WERI-Rb-1 (cell line): ENCODE data around the gene FFAR2.

ENCODE experiments used
- DNase-seq: peaks from one replicate; pipeline ENCODE4 v3.0.0-alpha.2; 2020
- H3K27ac ChIP-seq: fragments of 250-450 bp; sonication (Bioruptor Pico); 2 replicates; pipeline ENCODE4 v1.5.1; 2020; ENCODE audit warnings: mild to moderate bottlenecking, moderate library complexity
- H3K27me3 ChIP-seq: fragments of 250-450 bp; sonication (Bioruptor Pico); 2 replicates; pipeline ENCODE4 v1.5.1; 2021; ENCODE audit warnings: mild to moderate bottlenecking, low read depth, moderate library complexity; ENCODE audit not compliant: insufficient read depth, severe bottlenecking
- H3K36me3 ChIP-seq: fragments of 250-450 bp; sonication (Bioruptor Pico); 2 replicates; pipeline ENCODE4 v1.5.1; 2020; ENCODE audit warnings: mild to moderate bottlenecking, moderate library complexity
- H3K4me3 ChIP-seq: 2 replicates; pipeline ENCODE4 v1.5.1; 2011; ENCODE audit warnings: low read depth, mild to moderate bottlenecking, control low read depth, low read length
- H3K9me3 ChIP-seq: fragments of 250-450 bp; sonication (Bioruptor Pico); 2 replicates; pipeline ENCODE4 v1.5.1; 2021; ENCODE audit warnings: mild to moderate bottlenecking, moderate library complexity; ENCODE audit not compliant: severe bottlenecking
- TF ChIP-seq, protein P1 (sequence below): IDR thresholded peaks from 2 replicates; pipeline ENCODE4 v1.5.1; 2011; ENCODE audit warnings: low read depth, mild to moderate bottlenecking, control low read depth, inconsistent platforms, low read length

The FFAR2 gene

DNA sequence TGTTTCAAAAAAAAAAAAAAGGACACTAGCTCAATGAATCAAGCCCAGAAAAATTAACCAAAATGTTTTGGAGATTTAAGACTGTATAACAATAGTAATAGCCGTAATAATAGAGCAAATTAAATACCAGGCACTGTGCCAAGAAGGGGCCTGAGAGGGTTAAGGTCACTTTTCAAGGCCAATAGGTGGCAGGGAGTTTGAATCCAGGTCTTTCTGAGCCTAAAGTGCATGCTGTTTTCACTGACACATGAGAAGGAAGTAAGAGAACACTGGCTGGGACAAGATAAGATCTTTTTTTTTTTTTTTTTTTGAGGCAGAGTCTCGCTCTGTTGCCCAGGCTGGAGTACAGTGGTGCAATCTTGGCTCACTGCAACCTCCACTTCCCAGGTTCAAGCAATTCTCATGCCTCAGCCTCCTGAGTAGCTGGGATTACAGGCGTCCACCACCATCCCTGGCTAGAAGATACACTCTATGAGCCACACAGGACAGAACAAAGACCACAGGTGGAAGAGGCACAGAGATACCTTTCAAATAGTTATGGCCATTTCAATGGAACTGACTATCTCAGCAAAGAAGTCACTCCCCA lies 7.7 kb downstream of the FFAR2 start:
- no peak for DNase-seq
- TF ChIP-seq, protein P1, sequence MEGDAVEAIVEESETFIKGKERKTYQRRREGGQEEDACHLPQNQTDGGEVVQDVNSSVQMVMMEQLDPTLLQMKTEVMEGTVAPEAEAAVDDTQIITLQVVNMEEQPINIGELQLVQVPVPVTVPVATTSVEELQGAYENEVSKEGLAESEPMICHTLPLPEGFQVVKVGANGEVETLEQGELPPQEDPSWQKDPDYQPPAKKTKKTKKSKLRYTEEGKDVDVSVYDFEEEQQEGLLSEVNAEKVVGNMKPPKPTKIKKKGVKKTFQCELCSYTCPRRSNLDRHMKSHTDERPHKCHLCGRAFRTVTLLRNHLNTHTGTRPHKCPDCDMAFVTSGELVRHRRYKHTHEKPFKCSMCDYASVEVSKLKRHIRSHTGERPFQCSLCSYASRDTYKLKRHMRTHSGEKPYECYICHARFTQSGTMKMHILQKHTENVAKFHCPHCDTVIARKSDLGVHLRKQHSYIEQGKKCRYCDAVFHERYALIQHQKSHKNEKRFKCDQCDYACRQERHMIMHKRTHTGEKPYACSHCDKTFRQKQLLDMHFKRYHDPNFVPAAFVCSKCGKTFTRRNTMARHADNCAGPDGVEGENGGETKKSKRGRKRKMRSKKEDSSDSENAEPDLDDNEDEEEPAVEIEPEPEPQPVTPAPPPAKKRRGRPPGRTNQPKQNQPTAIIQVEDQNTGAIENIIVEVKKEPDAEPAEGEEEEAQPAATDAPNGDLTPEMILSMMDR: no peak
- Histone ChIP-seq H3K4me3 (no peak overlapping the region), H3K27me3 (no peaks in the 10 kb centered on the region), H3K27ac (no peak overlapping the region), H3K36me3 (no peaks in the 10 kb centered on the region), H3K9me3 (no peaks in the 10 kb centered on the region)

DNA sequence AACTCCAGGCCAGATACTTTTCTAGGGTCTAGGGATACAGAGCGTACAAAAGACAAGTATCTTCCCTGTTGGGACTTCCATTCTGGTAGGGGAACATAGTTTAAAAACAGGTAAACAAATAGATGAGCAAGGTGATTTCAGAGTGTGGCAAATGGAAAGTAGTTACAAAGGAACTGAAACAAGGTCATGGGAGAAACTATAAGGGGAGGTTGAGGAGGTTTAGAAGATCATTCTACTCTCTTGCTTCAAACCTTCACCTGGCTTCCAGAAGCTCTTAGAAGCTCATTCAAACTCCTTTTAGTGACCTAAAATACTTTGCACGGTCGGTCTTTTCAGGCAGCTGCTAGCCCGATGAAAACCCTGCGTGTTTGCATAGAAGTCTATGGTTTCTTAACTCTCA lies 9.1 kb downstream of the FFAR2 start:
- no peak for DNase-seq
- no peaks in the 10 kb centered on the region for H3K9me3 ChIP-seq
- no peak overlapping the region for H3K27ac ChIP-seq
- H3K4me3 ChIP-seq: no peak overlapping the region
- no peaks in the 10 kb centered on the region for H3K27me3 ChIP-seq
- no peaks in the 10 kb centered on the region for H3K36me3 ChIP-seq
- TF ChIP-seq, protein P1: no peak

GRCh38 chr19:35458192-35458591 lies 10.1 kb downstream of the FFAR2 start:
- no peak overlapping the region for H3K4me3 ChIP-seq
- no peak for DNase-seq
- H3K36me3 ChIP-seq: no peaks in the 10 kb centered on the region
- TF ChIP-seq, protein P1: no peak
- no peaks in the 10 kb centered on the region for H3K9me3 ChIP-seq
- no peak overlapping the region for H3K27ac ChIP-seq
- no peaks in the 10 kb centered on the region for H3K27me3 ChIP-seq

GRCh38 chr19:35458731-35459391 lies 10.8 kb downstream of the FFAR2 start:
- Histone ChIP-seq H3K27me3 (no peaks in the 10 kb centered on the region), H3K27ac (no peak overlapping the region), H3K9me3 (no peaks in the 10 kb centered on the region), H3K4me3 (no peak overlapping the region), H3K36me3 (no peaks in the 10 kb centered on the region)
- TF ChIP-seq, protein P1: no peak
- no peak for DNase-seq

GRCh38 chr19:35459414-35460082 lies 11.5 kb downstream of the FFAR2 start:
- H3K4me3 ChIP-seq: no peak overlapping the region
- H3K27me3 ChIP-seq: no peaks in the 10 kb centered on the region
- H3K27ac ChIP-seq: 0 out of 2 replicates have a peak overlapping the region, but pooled peaks have one; percentile 10
- no peaks in the 10 kb centered on the region for H3K36me3 ChIP-seq
- peak; percentile 34 for DNase-seq
- no peaks in the 10 kb centered on the region for H3K9me3 ChIP-seq
- TF ChIP-seq, protein P1: no peak
